Stimulated activated CD8-positive, alpha-beta memory T cell treated with anti-CD3 and anti-CD28 coated beads, Interleukin-7, amount 100 ng/mL, for 24 hours (primary cell): Measurements from ENCODE around the gene TMEM143.
"Not testable (repeated sequence)": the region's sequence is repeated elsewhere in the genome, so short reads cannot be mapped to it uniquely, and the experiment has no call there.

Experiments used
- DNase-seq: peaks from one replicate; pipeline ENCODE4 v3.0.0-alpha.2; 2020; ENCODE audit warnings: low read depth

Gene TMEM143

GRCh38 chr19:48391100-48392005 is 27.6 kb upstream of the TMEM143 start, which contains the start of gene KDELR1:
Gene KDELR1 (minus strand): TSS chr19:48391551. CDS start chr19:48391358, 193 bp downstream.
- DNase-seq, result no peak

- DNase-seq, result no peak
Measured at GRCh38 chr19:48390188-48391099, 26.7 kb upstream of the TMEM143 start.

- no peak for DNase-seq
Measured at GRCh38 chr19:48386981-48387380, 23.2 kb upstream of the TMEM143 start.

- DNase-seq, result no peak
Measured at GRCh38 chr19:48385461-48386087, 21.8 kb upstream of the TMEM143 start.

- no peak for DNase-seq
Measured at GRCh38 chr19:48382286-48382685, 18.5 kb upstream of the TMEM143 start.

- no peak for DNase-seq
Measured at GRCh38 chr19:48381178-48381950, 17.6 kb upstream of the TMEM143 start.

- DNase-seq, result no peak
Measured at GRCh38 chr19:48379058-48379457, 15.3 kb upstream of the TMEM143 start.

- no peak for DNase-seq
Measured at GRCh38 chr19:48378194-48378570, 14.4 kb upstream of the TMEM143 start.

GRCh38 chr19:48373567-48373966 is 9.8 kb upstream of the TMEM143 start:
- DNase-seq, result no peak

GRCh38 chr19:48372904-48373303 is 9.2 kb upstream of the TMEM143 start:
- no peak for DNase-seq

- not testable (repeated sequence) for DNase-seq
Measured at GRCh38 chr19:48371771-48372170, 8.0 kb upstream of the TMEM143 start.

GRCh38 chr19:48371367-48371766 is 7.6 kb upstream of the TMEM143 start:
- no peak for DNase-seq

- DNase-seq, result no peak
Measured at GRCh38 chr19:48370955-48371354, 7.2 kb upstream of the TMEM143 start.

- no peak for DNase-seq
Measured at GRCh38 chr19:48368936-48369335, 5.2 kb upstream of the TMEM143 start.

- no peak for DNase-seq
Measured at GRCh38 chr19:48367855-48368254, 4.1 kb upstream of the TMEM143 start.

- no peak for DNase-seq
Measured at GRCh38 chr19:48365602-48366001, 1.9 kb upstream of the TMEM143 start.

- no peak for DNase-seq
Measured at GRCh38 chr19:48364598-48365348, 1.0 kb upstream of the TMEM143 start.

GRCh38 chr19:48363500-48363809 is 285 bp downstream of the TMEM143 start:
- DNase-seq, result peak; percentile 4

GRCh38 chr19:48362716-48363499 is 832 bp downstream of the TMEM143 start:
- peak; percentile 73 for DNase-seq

GRCh38 chr19:48361912-48362311 is 1.8 kb downstream of the TMEM143 start:
- DNase-seq, result no peak
